GM23248 (cell line): ENCODE data around the gene C11orf97. TPM values are rescaled to one million over a fixed set of nuclear protein-coding genes. Genes with fewer than 3 reads are reported as not detected.
A peak's percentile ranks its signal among the peaks of the same experiment; 100 is the strongest.

Experiments used
- DNase-seq: peaks from one replicate; pipeline ENCODE4 v3.0.0-alpha.2; 2015
- H2AFZ ChIP-seq: fragments of 200-600 bp; sonication (generic); 2 replicates; pipeline ENCODE4 v1.6.1; 2016; ENCODE audit warnings: antibody characterized with exemption
- H3F3A ChIP-seq: fragments of 200-600 bp; sonication (generic); 2 replicates; pipeline ENCODE4 v1.6.1; 2016; ENCODE audit warnings: mild to moderate bottlenecking, antibody characterized with exemption, mixed run types; ENCODE audit not compliant: insufficient read depth
- H3K27ac ChIP-seq: fragments of 200-600 bp; sonication (generic); 2 replicates; pipeline ENCODE4 v1.5.1; 2016; ENCODE audit warnings: mild to moderate bottlenecking
- H3K27me3 ChIP-seq: fragments of 200-600 bp; sonication (generic); replicated peaks from 2 replicates; pipeline ENCODE4 v1.6.1; 2016; ENCODE audit warnings: mild to moderate bottlenecking; ENCODE audit not compliant: insufficient read depth
- H3K36me3 ChIP-seq: fragments of 200-600 bp; sonication (generic); 2 replicates; pipeline ENCODE4 v1.6.1; 2016; ENCODE audit warnings: low read depth, mild to moderate bottlenecking
- H3K4me1 ChIP-seq: fragments of 200-600 bp; sonication (generic); 2 replicates; pipeline ENCODE4 v1.6.1; 2016; ENCODE audit warnings: mild to moderate bottlenecking; ENCODE audit not compliant: insufficient read depth
- H3K4me2 ChIP-seq: fragments of 200-600 bp; sonication (generic); one replicate; pipeline ENCODE4 v1.6.1; 2016; ENCODE audit warnings: mild to moderate bottlenecking; ENCODE audit not compliant: unreplicated experiment
- H3K4me3 ChIP-seq: fragments of 200-600 bp; sonication (generic); 2 replicates; pipeline ENCODE4 v1.5.1; 2016; ENCODE audit warnings: mild to moderate bottlenecking
- H3K79me2 ChIP-seq: fragments of 200-600 bp; sonication (generic); 2 replicates; pipeline ENCODE4 v1.6.1; 2016; ENCODE audit warnings: mild to moderate bottlenecking; ENCODE audit not compliant: insufficient read depth
- H3K9ac ChIP-seq: fragments of 200-600 bp; sonication (generic); 2 replicates; pipeline ENCODE4 v1.6.1; 2016; ENCODE audit warnings: mild to moderate bottlenecking
- H3K9me2 ChIP-seq: fragments of 200-600 bp; sonication (generic); 2 replicates; pipeline ENCODE4 v1.6.1; 2016; ENCODE audit warnings: mixed run types, mild to moderate bottlenecking, moderate library complexity; ENCODE audit not compliant: insufficient read depth
- H3K9me3 ChIP-seq: fragments of 200-600 bp; sonication (generic); one replicate; pipeline ENCODE4 v1.6.1; 2017; ENCODE audit warnings: low read depth
- H4K20me1 ChIP-seq: fragments of 200-600 bp; sonication (generic); 2 replicates; pipeline ENCODE4 v1.6.0; 2016; ENCODE audit not compliant: insufficient read depth
- EZH2 ChIP-seq: fragments of 200-600 bp; sonication (generic); IDR thresholded peaks from 2 replicates; pipeline ENCODE4 v1.6.1; 2018; ENCODE audit warnings: antibody characterized with exemption, mild to moderate bottlenecking; ENCODE audit not compliant: insufficient read depth, poor library complexity, severe bottlenecking
- EZH2phosphoT487 ChIP-seq: fragments of 200-600 bp; sonication (generic); IDR thresholded peaks from 2 replicates; pipeline ENCODE4 v1.6.1; 2018; ENCODE audit warnings: antibody characterized with exemption, moderate library complexity, mild to moderate bottlenecking, low read depth; ENCODE audit not compliant: insufficient read depth
- WGBS, 2 experiments: methylation state at CpG; one replicate each; pipeline ENCODE4 v1.1.6; 2015 to 2017; ENCODE audit warnings: low lambda C conversion rate in 2 of 2, low coverage in 1 of 2; ENCODE audit errors: missing lambda C conversion rate in 2 of 2; 5-methylcytosine and 5-hydroxymethylcytosine counted together
- in situ Hi-C: fragments of 300-500 bp; cut with MboI; formaldehyde crosslinking; loops from 2 replicates; pipeline ENCODE4 v1.15.0; 2020
- polyA plus RNA-seq: library from polyadenylated mRNA; unstranded; fragments of >200 nt; fragmentation: Nextera tagmentation; extraction: Ambion mirVana; gene quantifications from 2 replicates; pipeline ENCODE4 v1.2.1, GENCODE V29; 2016
- total RNA-seq: library from RNA; depleted of rRNA; stranded (reverse); fragments of >200 nt; shearing (Covaris generic); gene quantifications from 2 replicates; pipeline ENCODE4 v1.2.3, GENCODE V29; 2014

Gene C11orf97
- total and polyA plus RNA-seq, 2 experiments from 2014 or later: not detected

- Histone ChIP-seq H2AFZ (peak overlapping the region; percentile 21; the same call in 1 of the 2 replicates), H3K9me2 (no peaks in the 10 kb centered on the region), H3K9ac (no peak overlapping the region), H3K79me2 (no peaks in the 10 kb centered on the region), H3F3A (peaks cover 13% of the 10 kb centered on the region; the same call in 1 of the 2 replicates), H3K4me2 (no peak overlapping the region), H3K27ac (no peak overlapping the region), H3K4me1 (peaks cover 18% of the 10 kb centered on the region), H3K4me3 (no peak overlapping the region), H4K20me1 (no peaks in the 10 kb centered on the region), H3K9me3 (no peaks in the 10 kb centered on the region), H3K27me3 (no peaks in the 10 kb centered on the region), H3K36me3 (no peaks in the 10 kb centered on the region)
- in situ Hi-C loops: no loop called here
- TF ChIP-seq EZH2phosphoT487 (no peak), EZH2 (no peak)
- peak; percentile 70 for DNase-seq
- 19 to 23% methylated on average over 4 of the region's 4 CpGs for WGBS, 2 experiments
Measured at GRCh38 chr11:94526645-94527438, 14.6 kb downstream of the C11orf97 start.

DNA sequence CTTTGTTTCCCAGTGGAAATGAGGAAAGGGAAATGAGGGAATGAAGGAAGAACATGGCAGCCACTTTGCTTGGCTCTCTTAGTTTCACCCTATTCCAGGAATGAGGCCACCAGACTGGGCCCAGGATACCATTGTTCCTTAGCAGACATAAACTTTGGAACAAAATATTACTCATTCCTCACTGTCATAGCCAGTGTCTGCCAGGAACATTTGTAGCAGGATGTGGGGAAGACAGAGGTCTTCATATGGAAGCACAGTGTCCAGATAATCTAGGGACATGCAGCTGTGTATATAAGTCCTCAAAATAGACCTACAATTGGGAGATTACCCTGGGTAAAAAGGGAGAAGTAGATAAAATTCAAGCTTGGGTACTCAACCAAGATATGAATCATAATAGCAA, 16.3 kb downstream of the C11orf97 start:
- in situ Hi-C loops: no loop called here
- H3K4me2 ChIP-seq: no peak overlapping the region
- H3K9me3 ChIP-seq: no peaks in the 10 kb centered on the region
- H3K36me3 ChIP-seq: no peaks in the 10 kb centered on the region
- H3K79me2 ChIP-seq: no peaks in the 10 kb centered on the region
- no peak overlapping the region for H3K4me3 ChIP-seq
- TF ChIP-seq EZH2phosphoT487 (no peak), EZH2 (no peak)
- H3K27ac ChIP-seq: no peak overlapping the region
- H3K9ac ChIP-seq: no peak overlapping the region
- no peaks in the 10 kb centered on the region for H3K9me2 ChIP-seq
- no peaks in the 10 kb centered on the region for H4K20me1 ChIP-seq
- H3F3A ChIP-seq: peaks cover 13% of the 10 kb centered on the region; the same call in 1 of the 2 replicates
- no peak overlapping the region for H2AFZ ChIP-seq
- no peaks in the 10 kb centered on the region for H3K27me3 ChIP-seq
- peak; percentile 33 for DNase-seq
- H3K4me1 ChIP-seq: peaks cover 18% of the 10 kb centered on the region

GRCh38 chr11:94532211-94532610, 19.9 kb downstream of the C11orf97 start:
- TF ChIP-seq EZH2: no peak
- no peak for TF ChIP-seq EZH2phosphoT487
- H3K4me1 ChIP-seq: peaks cover 17% of the 10 kb centered on the region
- H3K27me3 ChIP-seq: no peaks in the 10 kb centered on the region
- no peak overlapping the region for H2AFZ ChIP-seq
- H3K36me3 ChIP-seq: no peaks in the 10 kb centered on the region
- H3K4me3 ChIP-seq: no peak overlapping the region
- no peaks in the 10 kb centered on the region for H3K9me2 ChIP-seq
- H3K4me2 ChIP-seq: no peak overlapping the region
- peaks cover 9% of the 10 kb centered on the region for H3F3A ChIP-seq
- no peak for DNase-seq
- no peak overlapping the region for H3K9ac ChIP-seq
- in situ Hi-C loops: no loop called here
- 98% methylated on average over 3 of the region's 3 CpGs for WGBS, 2 experiments
- no peak overlapping the region for H3K27ac ChIP-seq
- H3K79me2 ChIP-seq: no peaks in the 10 kb centered on the region
- H4K20me1 ChIP-seq: no peaks in the 10 kb centered on the region
- no peaks in the 10 kb centered on the region for H3K9me3 ChIP-seq

DNA sequence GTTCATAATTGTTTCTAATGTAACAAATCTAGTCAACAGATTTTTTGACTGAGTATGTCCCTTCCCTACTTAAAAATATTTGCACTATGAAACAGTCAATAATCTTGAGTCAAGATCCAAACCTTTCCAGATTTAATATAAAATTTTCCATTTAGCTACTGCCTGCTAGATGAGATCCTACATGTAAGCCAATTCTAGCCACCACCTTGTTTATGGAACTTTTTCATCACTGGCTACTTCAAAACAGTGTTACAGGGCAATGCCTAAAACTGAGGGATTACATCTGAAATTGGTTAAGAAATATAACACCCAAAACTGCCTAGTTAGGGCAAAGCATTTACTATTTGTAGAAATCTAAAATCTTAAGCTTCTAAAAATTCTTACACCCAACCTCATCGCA, 20.9 kb downstream of the C11orf97 start:
- H3K79me2 ChIP-seq: no peaks in the 10 kb centered on the region
- no peaks in the 10 kb centered on the region for H3K27me3 ChIP-seq
- H2AFZ ChIP-seq: 0 out of 2 replicates have a peak overlapping the region, but pooled peaks have one; percentile 16
- no peaks in the 10 kb centered on the region for H3K36me3 ChIP-seq
- H3K9me3 ChIP-seq: no peaks in the 10 kb centered on the region
- H3K27ac ChIP-seq: no peak overlapping the region
- WGBS, 2 experiments: 37 to 41% methylated on average over 1 of the region's 1 CpG
- no peak for TF ChIP-seq EZH2
- no peak for TF ChIP-seq EZH2phosphoT487
- H3K4me1 ChIP-seq: peaks cover 23% of the 10 kb centered on the region
- no peak for DNase-seq
- in situ Hi-C loops: no loop called here
- no peaks in the 10 kb centered on the region for H4K20me1 ChIP-seq
- peaks cover 11% of the 10 kb centered on the region for H3F3A ChIP-seq
- H3K9ac ChIP-seq: no peak overlapping the region
- no peaks in the 10 kb centered on the region for H3K9me2 ChIP-seq
- H3K4me3 ChIP-seq: no peak overlapping the region
- H3K4me2 ChIP-seq: no peak overlapping the region
